Middle frontal gyrus (tissue), 1 donor: Measurements from ENCODE around the gene MT1B.

ENCODE experiments used
- DNase-seq: peaks from one replicate; pipeline ENCODE4 v3.0.0-alpha.2; 2015; ENCODE audit warnings: low spot score; ENCODE audit errors: extremely low spot score

The MT1B gene

DNA sequence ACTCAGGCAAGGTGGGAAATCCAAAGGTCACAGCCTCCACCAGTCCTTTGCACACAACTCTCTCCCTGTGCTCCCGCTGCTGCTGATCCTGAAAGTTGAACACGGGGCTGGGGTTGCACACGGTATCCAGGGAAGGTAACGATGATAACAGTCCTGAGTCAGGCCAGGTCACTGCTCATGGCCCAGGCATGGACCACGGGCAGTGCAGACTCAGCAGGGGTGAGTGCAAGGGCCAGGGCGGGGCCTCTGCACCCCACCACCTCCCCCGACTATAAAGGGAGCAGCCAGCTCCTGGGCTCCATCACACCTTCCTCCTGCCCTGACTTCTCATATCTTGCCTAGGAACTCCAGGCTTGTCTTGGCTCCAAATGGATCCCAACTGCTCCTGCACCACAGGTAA, at the start of gene MT1B:
TSS of gene MT1B (plus strand) at position 301 of the 400 bp plus-strand sequence. CDS start at position 369, 68 bp downstream.
- no peak for DNase-seq

DNA sequence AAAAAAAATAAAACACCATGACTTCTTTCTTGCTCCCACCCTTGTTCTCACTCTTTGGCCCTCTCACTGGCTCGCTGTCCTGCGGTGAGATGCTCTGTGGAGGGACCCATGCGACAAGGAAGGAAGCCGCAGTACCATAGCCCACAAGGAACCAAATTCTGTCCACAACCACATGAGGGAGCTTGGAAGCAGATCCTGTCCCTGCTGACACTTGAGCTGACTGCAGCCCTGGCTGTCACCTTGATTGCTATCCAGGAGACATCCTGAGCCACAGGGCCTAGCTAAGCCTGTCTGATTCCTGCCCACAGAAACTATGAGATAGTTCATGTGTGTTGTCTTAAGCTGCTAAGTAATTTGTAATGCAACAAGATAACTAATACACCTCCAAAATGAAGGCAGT, 48.1 kb upstream of the MT1B start:
- no peak for DNase-seq

DNA sequence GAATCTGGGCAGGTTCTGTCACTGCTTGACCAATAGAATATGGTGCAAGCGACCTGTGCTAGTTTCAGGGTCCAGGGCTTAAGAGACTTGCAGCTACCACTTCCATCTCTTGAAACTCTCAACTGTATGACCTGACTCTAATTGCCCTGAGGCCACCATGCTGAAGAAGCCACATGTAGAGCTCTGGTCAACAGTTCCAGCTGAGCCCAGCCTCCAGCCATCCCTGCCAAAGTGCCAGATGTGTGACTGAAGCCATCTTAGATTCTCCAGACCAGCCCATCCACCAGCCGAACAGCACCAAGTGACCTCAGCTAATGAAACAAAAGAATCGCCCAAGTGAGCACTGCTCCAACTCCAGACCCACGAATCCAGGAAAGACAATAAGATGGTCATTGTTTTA, 46.7 kb upstream of the MT1B start:
- DNase-seq: no peak

DNA sequence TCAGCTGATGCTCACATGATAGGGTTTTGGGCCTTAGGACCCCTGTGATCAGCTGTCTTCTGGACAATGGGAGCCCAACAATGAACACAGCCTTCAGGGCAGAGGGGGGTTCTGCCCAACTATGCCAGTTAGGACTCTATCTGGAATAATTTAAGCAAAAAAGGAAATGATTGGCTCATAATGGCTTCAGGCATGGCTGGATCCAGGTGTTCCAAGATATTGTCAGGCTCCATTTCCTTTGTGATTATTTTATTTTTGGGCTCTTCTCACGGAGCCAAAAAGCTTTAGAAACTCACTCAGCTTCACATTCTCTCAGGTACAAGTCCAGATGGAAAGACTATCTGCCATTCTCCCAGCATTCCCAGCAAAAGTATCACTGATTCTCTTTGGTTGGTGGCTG, 46.2 kb upstream of the MT1B start:
- DNase-seq: no peak

DNA sequence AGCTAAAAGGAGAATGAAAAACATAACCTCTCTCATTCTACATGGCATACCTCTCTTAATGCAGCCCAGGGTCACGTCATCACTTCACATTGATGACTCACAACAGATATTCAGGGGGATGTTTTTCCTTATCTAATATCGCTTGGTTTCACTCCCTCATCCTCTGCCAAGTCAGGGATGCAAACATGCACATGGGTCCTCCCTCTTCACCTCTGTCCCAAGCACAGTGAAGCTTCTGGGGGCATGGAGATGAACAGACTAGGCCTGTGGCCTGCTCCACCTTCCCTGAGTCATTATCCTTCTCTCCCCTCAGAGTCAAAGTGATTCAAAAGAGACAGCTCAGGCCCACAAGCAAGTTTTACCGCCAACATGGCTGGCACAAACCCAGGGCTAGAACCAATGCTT, 45.6 kb upstream of the MT1B start:
- DNase-seq: no peak

DNA sequence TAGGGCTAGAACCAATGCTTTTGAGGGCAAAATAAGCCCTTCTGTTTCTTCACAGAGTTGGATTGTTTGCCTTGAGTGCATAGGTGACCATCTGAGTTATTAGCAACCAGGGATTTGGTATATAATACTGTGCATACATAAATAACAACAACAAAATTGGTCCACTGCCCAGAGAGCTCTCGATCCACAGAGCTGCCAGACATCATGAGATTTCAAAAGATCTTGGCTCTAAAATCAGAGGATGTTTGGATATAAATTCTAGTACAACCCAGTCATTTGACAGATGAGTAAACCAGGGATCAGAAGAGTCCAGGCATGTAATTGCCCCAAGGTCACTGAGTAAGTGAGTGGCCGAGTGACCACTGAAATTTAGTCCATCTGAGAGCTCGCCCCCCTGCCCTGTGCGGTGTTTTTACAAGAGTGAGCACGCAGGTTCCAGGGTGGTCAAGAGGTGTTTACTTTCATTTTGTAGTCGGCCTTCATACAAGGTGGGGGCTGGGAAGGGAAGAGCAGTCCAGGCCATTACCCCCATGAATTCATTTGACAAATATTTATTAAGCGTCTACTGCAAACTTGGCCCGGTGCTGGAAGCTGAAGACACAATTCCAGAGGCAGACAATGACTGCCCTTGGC, 45.1 kb upstream of the MT1B start:
- no peak for DNase-seq

DNA sequence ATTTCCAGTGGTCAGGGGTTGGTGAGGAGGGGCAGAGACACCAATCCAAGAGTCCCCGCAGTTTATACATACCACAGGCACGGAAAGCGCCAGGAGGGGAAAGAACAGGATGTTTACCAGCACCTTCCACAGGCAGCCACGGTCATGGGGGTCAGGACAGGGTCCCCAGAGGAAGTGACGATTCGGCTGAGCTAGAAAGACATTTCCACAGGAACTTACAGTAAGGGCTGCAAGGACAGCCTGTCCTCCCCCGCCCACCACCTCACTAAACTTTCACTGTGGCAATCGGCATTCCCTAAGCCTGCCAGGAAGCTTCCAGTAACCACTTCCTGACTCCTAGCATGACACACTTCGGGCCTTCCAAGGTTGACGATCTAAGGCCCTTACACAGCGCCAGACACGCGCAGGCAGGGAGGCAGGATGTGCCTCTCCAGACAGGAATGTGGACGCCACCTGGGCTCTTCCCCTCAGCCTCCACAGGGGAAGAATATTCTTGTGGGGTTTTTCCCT, 44.5 kb upstream of the MT1B start:
- no peak for DNase-seq

DNA sequence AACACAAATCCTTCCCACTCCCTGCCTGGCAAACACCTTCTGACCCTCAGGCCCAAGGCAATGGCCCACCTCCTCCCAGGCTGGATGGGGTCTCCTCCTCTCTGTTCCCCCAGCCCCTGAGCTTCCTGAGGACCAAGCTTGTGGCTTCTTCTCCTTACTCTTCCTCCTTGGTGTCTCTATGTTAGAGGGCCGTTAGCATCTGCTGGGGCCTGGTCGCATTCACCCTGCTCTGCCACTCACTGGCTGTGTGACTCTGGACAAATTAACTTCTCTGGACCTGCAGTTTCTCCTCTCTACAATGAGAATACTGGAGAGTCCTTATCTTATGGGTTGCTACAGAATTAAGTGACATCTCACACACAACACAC, 44.0 kb upstream of the MT1B start:
- no peak for DNase-seq

DNA sequence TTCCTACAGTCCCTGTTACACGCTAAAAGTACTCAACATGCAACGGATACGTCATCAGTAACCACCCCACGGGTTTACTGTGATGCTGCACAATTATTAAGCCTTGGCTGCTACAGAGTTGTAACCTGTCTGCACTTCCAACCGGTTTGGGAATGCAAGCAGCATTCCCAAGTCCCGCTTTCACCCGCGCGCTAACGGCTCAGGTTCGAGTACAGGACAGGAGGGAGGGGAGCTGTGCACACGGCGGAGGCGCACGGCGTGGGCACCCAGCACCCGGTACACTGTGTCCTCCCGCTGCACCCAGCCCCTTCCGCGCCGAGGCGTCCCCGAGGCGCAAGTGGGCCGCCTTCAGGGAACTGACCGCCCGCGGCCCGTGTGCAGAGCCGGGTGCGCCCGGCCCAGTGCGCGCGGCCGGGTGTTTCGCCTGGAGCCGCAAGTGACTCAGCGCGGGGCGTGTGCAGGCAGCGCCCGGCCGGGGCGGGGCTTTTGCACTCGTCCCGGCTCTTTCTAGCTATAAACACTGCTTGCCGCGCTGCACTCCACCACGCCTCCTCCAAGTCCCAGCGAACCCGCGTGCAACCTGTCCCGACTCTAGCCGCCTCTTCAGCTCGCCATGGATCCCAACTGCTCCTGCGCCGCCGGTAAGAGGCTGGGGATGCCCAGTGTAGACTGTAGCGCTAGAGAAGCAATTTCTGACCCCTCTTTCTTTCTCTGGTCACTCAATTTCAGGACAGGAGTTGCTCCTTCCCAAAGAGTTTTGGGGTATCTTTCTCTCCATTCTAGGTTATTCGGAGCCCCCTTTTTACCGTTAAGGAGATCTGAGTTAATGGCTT, 43.4 kb upstream of the MT1B start, which contains the start of gene MT2A:
TSS of gene MT2A (plus strand) at position 542 of the 833 bp plus-strand sequence. CDS start at position 614, 72 bp downstream.
- peak; percentile 90 for DNase-seq

DNA sequence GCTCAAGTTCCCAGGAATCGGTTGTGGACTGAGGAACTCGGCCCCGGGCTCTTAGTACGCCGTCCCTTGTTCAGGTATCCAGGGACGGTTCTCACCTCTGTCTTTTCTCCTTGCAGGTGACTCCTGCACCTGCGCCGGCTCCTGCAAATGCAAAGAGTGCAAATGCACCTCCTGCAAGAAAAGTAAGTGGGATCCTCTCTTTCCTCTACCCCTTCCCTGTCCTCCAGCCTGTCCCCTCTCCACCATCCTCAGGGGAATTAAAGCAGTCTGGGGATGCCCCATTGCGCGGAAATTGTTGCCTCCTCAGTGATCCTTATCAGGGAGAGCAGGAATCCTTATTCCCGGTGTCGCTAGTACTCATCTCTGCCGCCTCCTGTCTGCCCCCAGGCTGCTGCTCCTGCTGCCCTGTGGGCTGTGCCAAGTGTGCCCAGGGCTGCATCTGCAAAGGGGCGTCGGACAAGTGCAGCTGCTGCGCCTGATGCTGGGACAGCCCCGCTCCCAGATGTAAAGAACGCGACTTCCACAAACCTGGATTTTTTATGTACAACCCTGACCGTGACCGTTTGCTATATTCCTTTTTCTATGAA, 42.7 kb upstream of the MT1B start:
- DNase-seq: no peak

DNA sequence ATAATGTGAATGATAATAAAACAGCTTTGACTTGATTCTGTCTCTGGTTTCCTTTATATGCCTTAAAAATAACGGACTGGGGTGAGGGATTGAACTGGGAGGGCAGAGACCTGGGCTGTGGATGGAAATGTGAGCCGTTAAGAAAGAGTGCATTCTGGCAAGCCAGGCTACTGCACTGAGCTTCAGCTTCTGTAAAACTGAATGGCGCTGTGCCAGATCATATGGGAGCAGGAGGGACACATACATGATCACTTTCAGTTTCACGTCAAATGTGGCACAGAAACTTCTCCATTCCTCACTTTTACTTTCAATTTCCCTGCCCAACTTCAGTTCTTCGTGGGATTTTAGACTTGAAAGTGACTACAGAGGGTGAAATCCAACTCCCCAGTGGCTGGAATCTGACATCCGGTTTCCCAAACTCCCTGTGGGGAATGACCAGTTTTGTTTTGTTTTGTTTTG, 42.2 kb upstream of the MT1B start:
- DNase-seq: no peak

DNA sequence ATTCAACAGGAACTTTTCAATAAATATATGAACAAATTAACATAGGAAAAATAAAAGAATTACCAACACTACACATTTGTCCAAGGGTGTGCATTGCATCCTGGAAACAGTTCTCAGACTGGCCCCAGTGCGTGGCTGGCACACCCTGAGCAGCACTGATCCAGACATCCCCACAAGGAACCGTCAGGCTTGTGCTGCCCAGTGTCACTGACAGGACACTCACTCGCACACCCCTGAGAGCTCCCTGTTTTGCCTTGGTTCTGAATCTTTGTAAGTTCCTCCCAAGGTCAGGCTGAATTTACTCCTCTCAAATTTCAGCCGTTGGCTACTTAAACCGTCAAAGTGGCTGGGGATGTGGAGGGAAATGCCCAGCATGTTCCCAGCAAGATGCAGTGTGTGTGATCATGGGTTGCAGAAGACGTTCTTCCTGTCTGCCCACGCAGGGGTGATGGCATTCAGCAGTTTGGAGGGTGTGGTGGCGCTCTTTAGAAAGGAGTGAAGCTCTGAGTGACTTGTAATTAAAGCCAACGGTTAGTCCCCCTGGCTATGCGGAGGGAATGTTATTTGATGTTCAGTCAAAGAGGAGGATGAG, 41.6 kb upstream of the MT1B start:
- DNase-seq: no peak

DNA sequence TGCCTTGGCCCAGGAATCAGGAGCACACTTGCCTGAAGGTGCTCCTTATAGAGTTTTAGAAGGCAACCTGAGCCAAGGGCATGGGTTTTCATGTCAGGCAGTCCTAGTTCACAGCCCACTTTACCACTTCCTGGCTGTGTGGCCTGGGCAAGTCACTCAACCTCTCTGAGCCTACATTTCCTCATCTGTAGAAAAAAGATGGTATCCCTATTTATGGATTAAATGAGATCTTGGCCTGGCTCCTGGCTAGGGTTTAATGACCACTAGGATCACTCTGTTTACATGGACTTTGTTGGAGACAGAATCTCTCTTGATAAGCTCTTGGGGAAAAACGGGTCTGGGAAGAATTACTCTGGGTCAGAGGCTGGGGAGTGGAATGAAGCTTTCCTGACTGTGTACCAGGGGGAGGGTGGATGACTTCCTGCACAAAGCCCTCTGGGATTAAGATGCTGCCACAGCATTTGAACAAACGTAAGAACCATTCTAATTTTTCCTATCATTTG, 41.0 kb upstream of the MT1B start:
- DNase-seq: no peak

DNA sequence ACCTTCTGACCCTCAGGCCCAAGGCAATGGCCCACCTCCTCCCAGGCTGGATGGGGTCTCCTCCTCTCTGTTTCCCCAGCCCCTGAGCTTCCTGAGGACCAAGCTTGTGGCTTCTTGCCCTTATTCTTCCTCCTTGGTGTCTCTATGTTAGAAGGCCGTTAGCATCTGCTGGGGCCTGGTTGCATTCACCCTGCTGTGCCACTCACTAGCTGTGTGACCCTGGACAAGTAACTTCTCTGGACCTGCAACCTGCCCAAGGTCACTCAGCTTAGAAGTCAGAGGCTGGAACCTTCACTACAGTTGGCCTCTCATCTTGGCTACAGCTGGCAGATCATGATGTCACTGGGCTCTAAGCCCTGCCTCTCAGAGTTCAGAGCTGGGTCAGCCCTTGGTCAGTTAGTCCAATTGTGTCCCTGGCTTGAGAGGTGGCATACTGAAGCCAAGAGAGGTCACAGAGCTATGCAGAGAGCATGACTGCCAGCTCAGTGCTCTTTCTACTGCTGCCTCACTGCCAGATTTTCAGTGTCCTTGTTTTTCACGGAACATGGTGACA, 40.3 kb upstream of the MT1B start:
- DNase-seq: no peak

DNA sequence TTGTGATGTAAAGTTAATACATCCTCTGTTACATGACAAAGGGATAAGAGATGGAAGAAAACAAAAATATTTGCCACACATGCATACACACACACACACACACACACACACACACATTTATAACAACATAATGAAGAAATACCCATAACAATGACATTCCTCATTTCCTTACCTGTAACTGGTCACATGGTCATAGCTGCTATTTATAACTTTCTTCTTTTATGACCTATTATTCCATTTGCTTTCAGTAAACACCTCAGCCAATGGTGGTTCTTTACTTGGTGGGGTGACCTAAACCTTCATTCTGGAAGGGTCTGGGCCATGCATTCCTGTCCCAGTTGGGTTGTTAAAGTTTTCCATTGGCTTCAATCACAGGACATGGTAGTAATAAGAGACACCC, 38.0 kb upstream of the MT1B start:
- DNase-seq: no peak

DNA sequence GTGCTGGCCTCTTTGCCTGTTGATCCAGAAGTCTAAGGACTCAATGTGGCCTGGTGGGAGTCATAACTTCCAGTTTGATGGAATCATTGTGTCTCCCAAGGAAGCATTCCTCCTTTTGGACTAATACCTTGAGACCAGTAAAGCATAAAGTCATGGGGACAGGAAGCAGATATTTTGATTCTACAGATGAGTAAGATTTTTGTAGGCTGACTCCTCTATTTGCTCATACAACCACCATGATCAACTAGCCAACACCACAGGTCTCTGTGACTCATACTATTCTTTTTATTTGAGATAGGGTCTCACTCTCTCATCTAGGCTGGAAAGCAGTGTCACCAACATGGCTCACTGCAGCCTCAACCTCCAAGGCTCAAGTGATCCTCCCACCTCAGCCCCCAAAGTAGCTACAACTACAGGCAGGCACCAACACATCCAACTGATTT, 37.1 kb upstream of the MT1B start:
- no peak for DNase-seq

DNA sequence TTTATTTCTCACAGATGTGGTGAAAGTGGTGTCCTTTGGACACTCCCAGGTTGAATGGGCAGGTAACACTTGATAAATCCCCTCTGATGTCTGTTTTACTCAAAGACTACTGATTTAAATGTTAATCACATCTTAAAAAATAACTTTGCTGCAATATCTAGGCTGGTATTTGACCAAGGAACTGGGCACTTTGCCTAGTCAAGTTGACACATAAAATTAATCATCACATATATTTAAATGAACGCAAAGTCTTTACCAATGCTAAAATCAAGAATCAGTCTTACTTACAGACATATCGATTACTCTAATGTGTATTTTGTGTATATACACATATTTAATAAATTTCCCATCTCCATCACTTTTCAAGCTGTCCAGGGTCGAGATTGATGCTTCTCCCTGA, 36.3 kb upstream of the MT1B start:
- no peak for DNase-seq

DNA sequence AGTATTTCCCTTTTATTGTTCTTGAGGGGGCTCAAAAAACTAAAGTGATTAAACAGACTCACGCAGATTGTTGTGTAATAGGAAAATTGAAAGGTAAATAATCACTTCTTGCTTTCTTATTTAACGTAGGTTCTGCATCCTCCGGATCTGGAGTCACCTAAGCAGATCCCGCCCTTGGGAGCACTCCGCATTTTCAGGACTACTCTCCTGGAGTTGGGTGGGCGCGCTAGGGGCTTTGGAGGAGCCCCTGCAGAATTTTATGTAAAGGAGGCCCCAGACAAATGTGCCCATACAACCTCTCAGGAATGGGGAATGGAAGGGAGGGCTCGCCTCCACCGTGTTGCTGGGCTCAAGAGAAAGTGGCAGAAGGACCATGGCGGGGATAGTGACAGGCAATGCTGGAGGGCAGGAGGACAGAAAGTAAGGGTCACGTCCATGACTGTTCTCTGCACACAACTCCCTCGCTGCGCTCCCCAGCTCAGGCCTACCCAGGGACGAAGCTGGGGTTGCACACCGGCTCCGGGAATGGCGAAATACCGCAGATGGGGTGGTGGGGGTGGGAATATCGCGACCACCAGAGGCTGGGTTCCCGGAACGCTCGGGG, 35.0 kb upstream of the MT1B start:
- DNase-seq: no peak

DNA sequence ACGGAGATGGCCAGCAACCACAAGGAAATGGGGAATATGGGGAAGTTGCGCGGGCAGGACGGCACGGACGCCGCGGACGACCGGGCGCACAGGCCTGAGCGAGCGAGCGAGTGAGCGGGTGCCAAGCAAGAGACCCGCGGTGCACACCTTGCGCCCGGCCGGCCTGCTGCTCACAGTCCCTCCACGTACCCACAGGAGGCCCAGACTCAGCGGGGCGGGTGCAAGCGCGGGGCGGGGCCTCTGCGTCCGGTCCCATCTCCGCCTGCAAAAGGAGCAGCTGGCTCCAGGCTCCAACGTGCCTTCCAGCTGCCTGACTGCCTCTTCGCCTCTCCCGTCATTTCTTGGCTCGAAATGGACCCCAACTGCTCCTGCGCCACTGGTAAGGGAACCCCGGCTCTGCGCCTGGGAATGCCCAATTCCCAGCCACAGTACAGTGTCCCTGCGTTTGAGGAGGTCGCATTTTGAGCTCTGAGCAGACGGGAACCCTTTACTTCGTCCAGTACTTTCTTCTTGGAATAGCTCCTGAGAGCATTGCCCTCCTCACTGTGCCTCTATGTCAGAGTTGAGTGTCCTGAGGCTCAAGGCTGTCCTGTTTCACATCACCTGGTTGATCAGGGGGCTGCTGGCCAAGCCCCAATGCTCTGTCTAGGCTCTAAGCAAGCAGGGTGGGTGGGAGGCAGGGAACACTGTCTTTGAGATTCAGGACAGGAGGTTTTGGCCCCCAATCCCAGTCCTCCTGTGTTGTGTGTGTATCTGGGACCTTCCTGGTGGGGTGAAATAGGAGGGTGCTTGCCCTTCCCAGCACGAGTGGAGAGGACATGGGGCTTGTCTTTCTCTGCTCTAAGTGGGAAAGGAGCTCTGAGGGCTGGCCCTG, 34.2 kb upstream of the MT1B start:
- DNase-seq: no peak

DNA sequence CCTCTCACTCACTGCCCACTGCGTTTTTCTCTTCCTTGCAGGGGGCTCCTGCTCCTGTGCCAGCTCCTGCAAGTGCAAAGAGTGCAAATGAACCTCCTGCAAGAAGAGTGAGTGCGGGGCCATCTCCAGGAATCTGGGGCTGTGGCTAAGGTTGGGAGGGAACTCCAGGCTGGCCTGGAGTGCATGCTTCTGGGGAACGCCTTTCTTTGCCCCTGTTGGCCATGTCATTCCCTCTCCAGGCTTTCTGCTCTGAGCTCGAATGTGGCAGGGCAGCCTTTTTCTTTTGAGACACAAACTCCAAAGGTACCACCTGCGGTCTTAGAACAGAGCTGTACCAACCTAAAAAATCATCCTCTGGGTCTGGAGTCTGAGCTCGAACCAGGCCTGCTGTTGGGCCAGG, 33.5 kb upstream of the MT1B start:
- DNase-seq: no peak
